Caco-2 (cell line): ENCODE results near the gene IPP. TPM values are rescaled to one million over a fixed set of nuclear protein-coding genes. Genes with fewer than 3 reads are reported as not detected.

Experiments
- BruUV-seq: library from RNA; stranded (reverse); fragments of 400-500 nt; replicated peaks from 2 replicates; lab custom pipeline; 2021; lab: Mats Ljungman, UMichigan
- CTCF ChIA-PET: fragments of 300-600 bp; sonication (Branson Sonifier 250); formaldehyde crosslinking; loops from one replicate; lab custom pipeline; 2022; ENCODE audit warnings: antibody characterized with exemption; lab: Charles Lee
- POLR2A ChIA-PET: fragments of 300-600 bp; sonication (Branson Sonifier 250); formaldehyde crosslinking; loops from one replicate; lab custom pipeline; 2022; ENCODE audit warnings: antibody characterized with exemption; lab: Charles Lee
- DNase-seq, 2 experiments: peaks; one replicate each; pipeline versions ENCODE4 v3.0.0 to v3.0.0-alpha.2; 2020 to 2022
- H3K27me3 ChIP-seq: replicated peaks from 2 replicates; pipeline ENCODE4 v1.6.0; 2011; ENCODE audit warnings: low read length; ENCODE audit not compliant: control insufficient read depth, insufficient read depth
- H3K36me3 ChIP-seq: 2 replicates; pipeline ENCODE4 v1.5.1; 2011; ENCODE audit warnings: low read length; ENCODE audit not compliant: control insufficient read depth, insufficient read depth
- H3K4me1 ChIP-seq: fragments of 250-450 bp; sonication (Bioruptor Pico); 2 replicates; pipeline ENCODE4 v1.5.1; 2020; ENCODE audit warnings: mild to moderate bottlenecking
- H3K4me3 ChIP-seq: 2 replicates; pipeline ENCODE4 v1.5.1; 2011; ENCODE audit warnings: low read depth, mild to moderate bottlenecking, control low read depth, low read length
- H3K9me3 ChIP-seq: fragments of 250-450 bp; sonication (Bioruptor Pico); 2 replicates; pipeline ENCODE4 v1.5.1; 2020; ENCODE audit warnings: mild to moderate bottlenecking, moderate library complexity
- H3K27ac Mint-ChIP-seq: one replicate; pipeline ENCODE4 v1.8.0; 2022; ENCODE audit warnings: mixed read lengths; ENCODE audit not compliant: unreplicated experiment
- H3K27me3 Mint-ChIP-seq: one replicate; pipeline ENCODE4 v1.8.0; 2022; ENCODE audit warnings: mixed read lengths; ENCODE audit not compliant: insufficient read depth, unreplicated experiment
- H3K36me3 Mint-ChIP-seq: one replicate; pipeline ENCODE4 v1.8.0; 2022; ENCODE audit warnings: mild to moderate bottlenecking, mixed read lengths; ENCODE audit not compliant: insufficient read depth, unreplicated experiment
- H3K4me1 Mint-ChIP-seq: one replicate; pipeline ENCODE4 v1.8.0; 2022; ENCODE audit warnings: low read depth, mixed read lengths; ENCODE audit not compliant: unreplicated experiment
- H3K4me3 Mint-ChIP-seq: one replicate; pipeline ENCODE4 v1.8.0; 2022; ENCODE audit warnings: mild to moderate bottlenecking, moderate library complexity, mixed read lengths; ENCODE audit not compliant: unreplicated experiment
- H3K9me3 Mint-ChIP-seq: one replicate; pipeline ENCODE4 v1.8.0; 2022; ENCODE audit warnings: mixed read lengths; ENCODE audit not compliant: unreplicated experiment
- intact Hi-C: fragments of 100-400 bp; cut with micrococcal nuclease; formaldehyde crosslinking; loops from one replicate; pipeline ENCODE4 v1.10.0; 2022; ENCODE audit not compliant: unreplicated experiment
- total RNA-seq: library from RNA; stranded (reverse); gene quantifications from 2 replicates; pipeline ENCODE4 v1.2.3, GENCODE V29; 2022
- TF ChIP-seq, protein P1 (sequence below), 2 experiments: fragments of 200-600 bp in 1 of 2; IDR thresholded peaks; 1 replicate in 1 of 2; 2 replicates in 1 of 2; pipeline versions ENCODE4 v1.5.1 to v1.8.0; 2011 to 2022; ENCODE audit warnings: antibody characterized with exemption in 1 of 2, control low read depth in 1 of 2, inconsistent platforms in 1 of 2, low read depth in 1 of 2, low read length in 1 of 2, mild to moderate bottlenecking in 1 of 2, moderate library complexity in 1 of 2; ENCODE audit not compliant: insufficient read depth in 1 of 2, severe bottlenecking in 1 of 2, unreplicated experiment in 1 of 2

The IPP gene
- total RNA-seq, 1 experiment from 2014 or later = 7.6 TPM

DNA sequence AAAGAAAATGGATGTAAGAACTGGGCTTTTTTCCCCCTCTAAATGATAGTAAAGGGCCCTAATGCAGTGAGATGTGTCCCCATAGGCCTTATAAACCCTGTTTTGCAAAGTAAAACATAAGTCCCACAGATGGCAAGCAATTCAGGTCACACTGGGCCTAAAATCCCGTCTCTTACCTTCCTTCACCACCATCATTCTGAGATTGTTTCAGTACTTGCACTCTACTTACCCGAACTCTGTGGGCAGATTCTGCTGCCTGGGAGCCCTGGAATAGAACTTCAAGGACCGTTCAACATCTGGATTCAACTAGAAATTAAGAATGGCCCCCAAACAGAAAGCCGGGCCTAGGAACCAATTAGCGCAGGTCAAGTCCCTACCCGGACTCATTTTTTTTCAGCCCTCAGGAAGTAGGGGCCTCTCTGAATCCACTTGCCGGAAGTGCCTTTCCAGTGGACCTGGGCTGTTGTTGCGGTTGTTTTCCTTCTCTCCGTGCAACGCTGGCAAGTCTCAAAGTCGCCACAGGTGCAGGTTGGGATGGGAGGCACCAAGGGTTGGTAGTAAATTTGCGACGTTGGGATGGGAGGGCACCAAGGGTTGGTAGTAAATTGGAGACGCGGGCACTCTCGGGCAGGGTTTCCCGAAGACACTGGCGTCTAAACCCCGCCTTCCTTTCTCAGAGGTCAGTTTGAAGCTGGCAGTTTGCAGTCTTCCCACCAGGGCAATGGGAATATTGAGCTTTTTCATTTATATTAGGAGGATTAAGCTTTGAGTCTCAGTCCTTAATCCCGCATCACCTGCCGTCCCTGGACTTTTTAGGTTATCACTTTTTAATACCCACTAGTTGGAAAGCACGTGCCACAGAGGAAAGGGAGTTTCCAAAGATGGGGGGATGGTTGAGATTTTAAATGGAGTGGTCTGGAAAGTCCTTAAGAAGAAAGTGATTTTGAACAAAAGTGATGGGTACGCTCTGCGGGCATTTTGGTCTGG lies 62.4 kb downstream of the IPP start, which contains the start of gene TMEM69:
Gene TMEM69, plus strand, starts transcription at position 428 of the 987 bp plus-strand sequence. CDS start 2,888 bp downstream, outside the sequence.
- Mint-ChIP-seq H3K27ac (peak within 1 kb of the TSS; percentile 86), H3K36me3 (peaks cover 34% of the 10 kb centered on the region), H3K9me3 (no peaks in the 10 kb centered on the region), H3K27me3 (no peaks in the 10 kb centered on the region), H3K4me3 (peak within 1 kb of the TSS; percentile 84), H3K4me1 (no peaks in the 10 kb centered on the region)
- ChIA-PET POLR2A (interaction anchor here (0.6 to 1.1 kb wide), 3 partner anchors 48 to 103 kb away, joined by 3 to 5 read pairs (median 4); partner anchors contain the start of gene IPP), CTCF (interaction anchor here (1.2 kb wide), 1 partner anchor 32 kb away, joined by 4 read pairs; no protein-coding TSS in a partner anchor)
- DNase-seq = peak; percentile 82 to 83
- Histone ChIP-seq H3K36me3 (no peaks in the 10 kb centered on the region), H3K4me1 (no peaks in the 10 kb centered on the region), H3K9me3 (no peaks in the 10 kb centered on the region), H3K27me3 (no peaks in the 10 kb centered on the region), H3K4me3 (peak within 1 kb of the TSS; percentile 67)
- intact Hi-C loops = loop anchor here (1.0 to 10.0 kb wide), 4 partner anchors 62 to 193 kb away; partner anchors contain the start of genes IPP, NASP and TESK2
- TF ChIP-seq, protein P1, sequence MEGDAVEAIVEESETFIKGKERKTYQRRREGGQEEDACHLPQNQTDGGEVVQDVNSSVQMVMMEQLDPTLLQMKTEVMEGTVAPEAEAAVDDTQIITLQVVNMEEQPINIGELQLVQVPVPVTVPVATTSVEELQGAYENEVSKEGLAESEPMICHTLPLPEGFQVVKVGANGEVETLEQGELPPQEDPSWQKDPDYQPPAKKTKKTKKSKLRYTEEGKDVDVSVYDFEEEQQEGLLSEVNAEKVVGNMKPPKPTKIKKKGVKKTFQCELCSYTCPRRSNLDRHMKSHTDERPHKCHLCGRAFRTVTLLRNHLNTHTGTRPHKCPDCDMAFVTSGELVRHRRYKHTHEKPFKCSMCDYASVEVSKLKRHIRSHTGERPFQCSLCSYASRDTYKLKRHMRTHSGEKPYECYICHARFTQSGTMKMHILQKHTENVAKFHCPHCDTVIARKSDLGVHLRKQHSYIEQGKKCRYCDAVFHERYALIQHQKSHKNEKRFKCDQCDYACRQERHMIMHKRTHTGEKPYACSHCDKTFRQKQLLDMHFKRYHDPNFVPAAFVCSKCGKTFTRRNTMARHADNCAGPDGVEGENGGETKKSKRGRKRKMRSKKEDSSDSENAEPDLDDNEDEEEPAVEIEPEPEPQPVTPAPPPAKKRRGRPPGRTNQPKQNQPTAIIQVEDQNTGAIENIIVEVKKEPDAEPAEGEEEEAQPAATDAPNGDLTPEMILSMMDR (IDR thresholded peaks at IDR 0.05; ENCODE audit: insufficient read depth in 1 of 2, low read depth in 1 of 2, low read length in 1 of 2, severe bottlenecking in 1 of 2, unreplicated experiment in 1 of 2) = no peak
- BruUV-seq = no TSS peak

DNA sequence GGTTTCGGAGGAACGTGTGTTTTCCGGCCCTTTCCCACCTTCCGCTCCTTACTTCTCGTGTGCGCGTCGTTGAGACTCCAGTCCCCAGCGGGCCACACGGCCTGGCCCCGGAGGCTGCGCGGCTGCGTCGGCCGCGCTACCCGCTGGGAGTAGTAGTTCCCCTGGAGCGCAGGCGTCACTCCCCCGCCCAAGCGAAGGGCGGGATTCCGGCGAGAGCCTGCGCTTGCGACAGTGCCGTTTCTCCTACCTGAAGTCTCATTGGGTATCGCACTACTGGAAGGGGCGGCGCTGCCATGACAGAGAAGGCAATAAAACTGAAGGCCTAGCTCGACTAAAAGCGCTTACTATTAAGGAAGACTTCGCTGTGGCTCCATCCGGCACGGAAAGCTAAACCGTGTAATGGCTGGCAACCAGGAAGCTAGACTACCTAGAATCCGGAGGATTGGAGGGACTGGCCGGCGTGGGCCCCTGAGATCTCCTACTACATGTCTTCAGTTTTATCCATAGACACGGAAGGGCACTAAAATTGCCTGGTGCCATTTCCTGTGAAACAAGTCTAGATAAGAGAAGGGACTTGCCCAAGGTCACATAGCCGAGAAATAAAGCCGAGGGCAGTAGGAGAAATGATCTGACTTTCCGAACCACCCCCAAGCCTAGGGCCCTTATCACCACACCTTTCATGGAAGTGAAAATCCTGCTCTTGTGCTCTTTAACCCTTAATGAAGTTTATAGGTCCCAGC lies 63.3 kb downstream of the IPP start:
- H3K4me1 ChIP-seq = no peaks in the 10 kb centered on the region
- H3K9me3 ChIP-seq = no peaks in the 10 kb centered on the region
- H3K36me3 ChIP-seq = no peaks in the 10 kb centered on the region
- peak; percentile 95 to 97 for DNase-seq
- ChIA-PET POLR2A (interaction anchor here (1.0 to 1.5 kb wide), 4 partner anchors 18 to 358 kb away, joined by 3 to 5 read pairs (median 4); partner anchors contain the start of gene IPP), CTCF (no interaction called here)
- TF ChIP-seq, protein P1 (IDR thresholded peaks at IDR 0.05; ENCODE audit: insufficient read depth in 1 of 2, low read depth in 1 of 2, low read length in 1 of 2, severe bottlenecking in 1 of 2, unreplicated experiment in 1 of 2) = no peak
- no peaks in the 10 kb centered on the region for H3K9me3 Mint-ChIP-seq
- no peaks in the 10 kb centered on the region for H3K27me3 ChIP-seq
- BruUV-seq = TSS peak; percentile 86
- H3K27me3 Mint-ChIP-seq = no peaks in the 10 kb centered on the region
- H3K36me3 Mint-ChIP-seq = peaks cover 34% of the 10 kb centered on the region
- peak overlapping the region; percentile 84 for H3K4me3 Mint-ChIP-seq
- peak overlapping the region; percentile 77 for H3K4me3 ChIP-seq
- intact Hi-C loops = loop anchor here (1.0 to 10.0 kb wide), 4 partner anchors 63 to 192 kb away; partner anchors contain the start of genes IPP, NASP and TESK2
- H3K27ac Mint-ChIP-seq = peak overlapping the region; percentile 86
- H3K4me1 Mint-ChIP-seq = no peaks in the 10 kb centered on the region
